HepG2 (cell line): Measurements from ENCODE around the gene C5AR2. TPM values are rescaled to one million over a fixed set of nuclear protein-coding genes. Genes with fewer than 3 reads are reported as not detected.

Experiments used
- CREB1 ChIP-seq, 2 experiments: fragments of 450-650 bp in 1 of 2; IDR thresholded peaks; 2 replicates each; pipeline ENCODE4 v1.6.1; 2016 to 2017; ENCODE audit warnings: control low read depth in 1 of 2, mild to moderate bottlenecking in 1 of 2, missing compliant biosample characterization in 1 of 2, missing genetic modification characterization in 1 of 2
- DZIP1 ChIP-seq: sonication (generic); formaldehyde crosslinking; IDR thresholded peaks from 2 replicates; pipeline ENCODE4 v1.5.0; 2020; ENCODE audit warnings: mild to moderate bottlenecking, missing genetic modification reagents
- ELF3 ChIP-seq: IDR thresholded peaks from 2 replicates; pipeline ENCODE4 v1.6.1; 2016; ENCODE audit warnings: missing genetic modification reagents, missing compliant biosample characterization
- EP300 ChIP-seq, 3 experiments: sonication (generic) in 1 of 3; formaldehyde crosslinking in 1 of 3; IDR thresholded peaks; 2 replicates each; pipeline versions ENCODE4 v1.5.1 to v1.6.1; 2011 to 2020; ENCODE audit warnings: low read depth in 2 of 3, low read length in 2 of 3, borderline replicate concordance in 1 of 3, improper control_type of control experiment in 1 of 3, mild to moderate bottlenecking in 1 of 3, missing genetic modification reagents in 1 of 3, moderate library complexity in 1 of 3
- FOSL2 ChIP-seq: sonication (generic); formaldehyde crosslinking; IDR thresholded peaks from 2 replicates; pipeline ENCODE4 v1.4.0; 2020; ENCODE audit warnings: missing genetic modification reagents
- HNF4A ChIP-seq: sonication (generic); formaldehyde crosslinking; IDR thresholded peaks from 2 replicates; pipeline ENCODE4 v1.4.0; 2020; ENCODE audit warnings: missing genetic modification reagents
- ISX ChIP-seq: sonication (generic); formaldehyde crosslinking; conservative IDR thresholded peaks from 2 replicates; pipeline ENCODE4 v1.5.0; 2020; ENCODE audit warnings: missing genetic modification reagents
- KDM2A ChIP-seq: sonication (generic); formaldehyde crosslinking; IDR thresholded peaks from 2 replicates; pipeline ENCODE4 v1.4.0; 2020; ENCODE audit warnings: low read depth, missing genetic modification reagents, borderline replicate concordance
- KMT2A ChIP-seq: sonication (generic); formaldehyde crosslinking; IDR thresholded peaks from 2 replicates; pipeline ENCODE4 v1.4.0; 2020; ENCODE audit warnings: missing genetic modification reagents
- MED8 ChIP-seq: sonication (generic); formaldehyde crosslinking; IDR thresholded peaks from 2 replicates; pipeline ENCODE4 v1.8.1; 2023; ENCODE audit warnings: mild to moderate bottlenecking, missing genetic modification reagents; ENCODE audit not compliant: insufficient replicate concordance
- MIXL1 ChIP-seq: IDR thresholded peaks from 2 replicates; pipeline ENCODE4 v1.6.1; 2016
- MYNN ChIP-seq: sonication (generic); formaldehyde crosslinking; IDR thresholded peaks from 2 replicates; pipeline ENCODE4 v1.4.0; 2020; ENCODE audit warnings: mild to moderate bottlenecking, low read depth, missing genetic modification reagents
- NRL ChIP-seq: sonication (generic); formaldehyde crosslinking; IDR thresholded peaks from 2 replicates; pipeline ENCODE4 v1.5.0; 2020; ENCODE audit warnings: missing genetic modification reagents, mild to moderate bottlenecking, moderate library complexity, borderline replicate concordance
- POLR2AphosphoS5 ChIP-seq: IDR thresholded peaks from 2 replicates; pipeline ENCODE4 v1.6.1; 2012; ENCODE audit warnings: low read depth, low read length
- STAG1 ChIP-seq: sonication (generic); formaldehyde crosslinking; IDR thresholded peaks from 2 replicates; pipeline ENCODE4 v1.4.0; 2020; ENCODE audit warnings: missing genetic modification reagents
- TCF7L2 ChIP-seq: IDR thresholded peaks from 2 replicates; pipeline ENCODE4 v1.6.1; 2011; ENCODE audit warnings: mild to moderate bottlenecking, low read depth, low read length, moderate library complexity
- USF2 ChIP-seq, 2 experiments: sonication (generic) in 1 of 2; formaldehyde crosslinking in 1 of 2; IDR thresholded peaks; 2 replicates each; pipeline versions ENCODE4 v1.5.1 to v1.6.1; 2011 to 2020; ENCODE audit warnings: borderline replicate concordance in 1 of 2, low read depth in 1 of 2, low read length in 1 of 2, mild to moderate bottlenecking in 1 of 2, missing genetic modification reagents in 1 of 2, moderate library complexity in 1 of 2
- ZBTB7A ChIP-seq: sonication (generic); formaldehyde crosslinking; IDR thresholded peaks from 2 replicates; pipeline ENCODE4 v1.8.0; 2022; ENCODE audit warnings: mild to moderate bottlenecking, missing genetic modification reagents
- ZNF12 ChIP-seq: sonication (generic); formaldehyde crosslinking; IDR thresholded peaks from 2 replicates; pipeline ENCODE4 v1.5.0; 2020; ENCODE audit warnings: missing genetic modification reagents
- ZNF749 ChIP-seq: sonication (generic); formaldehyde crosslinking; IDR thresholded peaks from 2 replicates; pipeline ENCODE4 v1.8.0; 2022; ENCODE audit warnings: mild to moderate bottlenecking, missing genetic modification reagents, moderate library complexity, borderline replicate concordance
- ZNF75D ChIP-seq: sonication (generic); formaldehyde crosslinking; IDR thresholded peaks from 2 replicates; pipeline ENCODE4 v1.8.1; 2023; ENCODE audit warnings: missing genetic modification reagents, mild to moderate bottlenecking, borderline replicate concordance
- polyA plus RNA-seq, 8 experiments: library from polyadenylated mRNA; depleted of rRNA in 3 of 8; stranded (reverse) in 7 of 8; unstranded in 1 of 8; fragments of >200 nt; fragmentation: Illumina TruSeq in 4 of 8; extraction: Trizol in 4 of 8; gene quantifications; 2 replicates each; pipeline versions ENCODE4 v1.2.1 to v1.2.3, GENCODE V29; 2011 to 2016; ENCODE audit warnings: low read depth in 4 of 8, missing spikeins in 1 of 8, mixed read lengths in 1 of 8; ENCODE audit not compliant: insufficient read depth in 1 of 8
- total RNA-seq, 5 experiments: library from RNA; depleted of rRNA; stranded (reverse); fragments of >200 nt; fragmentation: Illumina TruSeq; extraction: Trizol; gene quantifications; 2 replicates each; pipeline ENCODE4 v1.2.3, GENCODE V29; 2016; ENCODE audit warnings: low read depth in 1 of 5
- TF ChIP-seq, protein P1 (sequence below): sonication (generic); formaldehyde crosslinking; IDR thresholded peaks from 2 replicates; pipeline ENCODE4 v1.4.0; 2020; ENCODE audit warnings: mild to moderate bottlenecking, missing genetic modification reagents
- TF ChIP-seq, protein P2 (sequence below): IDR thresholded peaks from 2 replicates; pipeline ENCODE4 v1.6.1; 2016; ENCODE audit warnings: missing genetic modification reagents, missing compliant biosample characterization
- TF ChIP-seq, protein P3 (sequence below): sonication (generic); formaldehyde crosslinking; conservative IDR thresholded peaks from 2 replicates; pipeline ENCODE4 v1.4.0; 2020; ENCODE audit warnings: missing genetic modification reagents

The C5AR2 gene
- total and polyA plus RNA-seq, 2 of the 13 experiments (the other 11 are each of a cell fraction or from before 2014, with no cell fraction given) = 0.09 to 0.24 TPM

- TF ChIP-seq DZIP1 = no peak
- TF ChIP-seq MED8 (CRISPR knock-in tag) = no peak
- no peak for TF ChIP-seq ZNF12 (CRISPR knock-in tag)
- no peak for TF ChIP-seq ZBTB7A (CRISPR knock-in tag)
- TF ChIP-seq MYNN (CRISPR knock-in tag) = no peak
- no peak for TF ChIP-seq TCF7L2
- TF ChIP-seq USF2 (IDR thresholded peaks at IDR 0.05; ENCODE audit: low read depth, low read length) = no peak
- TF ChIP-seq USF2 (CRISPR knock-in tag; IDR thresholded peaks at IDR 0.05; ENCODE audit: borderline replicate concordance) = no peak
- no peak for TF ChIP-seq ZNF749 (CRISPR knock-in tag)
- no peak for TF ChIP-seq FOSL2
- TF ChIP-seq CREB1 (IDR thresholded peaks at IDR 0.05) = peak; percentile 56; the same call in 1 of the 2 replicates
- no peak for TF ChIP-seq CREB1 (CRISPR knock-in tag; IDR thresholded peaks at IDR 0.05)
- TF ChIP-seq, protein P1, sequence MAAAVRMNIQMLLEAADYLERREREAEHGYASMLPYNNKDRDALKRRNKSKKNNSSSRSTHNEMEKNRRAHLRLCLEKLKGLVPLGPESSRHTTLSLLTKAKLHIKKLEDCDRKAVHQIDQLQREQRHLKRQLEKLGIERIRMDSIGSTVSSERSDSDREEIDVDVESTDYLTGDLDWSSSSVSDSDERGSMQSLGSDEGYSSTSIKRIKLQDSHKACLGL (CRISPR knock-in tag) = no peak
- TF ChIP-seq HNF4A = no peak
- no peak for TF ChIP-seq ELF3
- no peak for TF ChIP-seq ZNF75D (CRISPR knock-in tag)
- TF ChIP-seq POLR2AphosphoS5 = no peak
- TF ChIP-seq, protein P2, sequence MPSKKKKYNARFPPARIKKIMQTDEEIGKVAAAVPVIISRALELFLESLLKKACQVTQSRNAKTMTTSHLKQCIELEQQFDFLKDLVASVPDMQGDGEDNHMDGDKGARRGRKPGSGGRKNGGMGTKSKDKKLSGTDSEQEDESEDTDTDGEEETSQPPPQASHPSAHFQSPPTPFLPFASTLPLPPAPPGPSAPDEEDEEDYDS (CRISPR knock-in tag) = no peak
- TF ChIP-seq KDM2A (CRISPR knock-in tag) = 0 out of 2 replicates have a peak, but pooled peaks have one; percentile 44
- no peak for TF ChIP-seq ISX (CRISPR knock-in tag)
- TF ChIP-seq, protein P3, sequence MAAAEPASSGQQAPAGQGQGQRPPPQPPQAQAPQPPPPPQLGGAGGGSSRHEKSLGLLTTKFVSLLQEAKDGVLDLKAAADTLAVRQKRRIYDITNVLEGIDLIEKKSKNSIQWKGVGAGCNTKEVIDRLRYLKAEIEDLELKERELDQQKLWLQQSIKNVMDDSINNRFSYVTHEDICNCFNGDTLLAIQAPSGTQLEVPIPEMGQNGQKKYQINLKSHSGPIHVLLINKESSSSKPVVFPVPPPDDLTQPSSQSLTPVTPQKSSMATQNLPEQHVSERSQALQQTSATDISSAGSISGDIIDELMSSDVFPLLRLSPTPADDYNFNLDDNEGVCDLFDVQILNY = no peak
- TF ChIP-seq STAG1 = peak; percentile 93
- no peak for TF ChIP-seq NRL (CRISPR knock-in tag)
- 0 out of 2 replicates have a peak, but pooled peaks have one; percentile 30 for TF ChIP-seq MIXL1 (CRISPR knock-in tag)
- no peak for TF ChIP-seq EP300 (IDR thresholded peaks at IDR 0.05; ENCODE audit: low read depth in 2 of 2, low read length in 2 of 2)
- TF ChIP-seq EP300 (CRISPR knock-in tag; IDR thresholded peaks at IDR 0.05; ENCODE audit: borderline replicate concordance) = no peak
- no peak for TF ChIP-seq KMT2A (CRISPR knock-in tag)
Measured at GRCh38 chr19:47296036-47296435, 35.9 kb upstream of the C5AR2 start (continued).
